Measurements from ENCODE around the gene SH3BGR. TPM values are rescaled to one million over a fixed set of nuclear protein-coding genes. Genes with fewer than 3 reads are reported as not detected.

SH3BGR gene
- total and polyA plus RNA-seq, 2 donors (not counting 3 experiments of a cell fraction or from before 2014, with no cell fraction given) = 1.1 TPM; not detected in 1

DNA sequence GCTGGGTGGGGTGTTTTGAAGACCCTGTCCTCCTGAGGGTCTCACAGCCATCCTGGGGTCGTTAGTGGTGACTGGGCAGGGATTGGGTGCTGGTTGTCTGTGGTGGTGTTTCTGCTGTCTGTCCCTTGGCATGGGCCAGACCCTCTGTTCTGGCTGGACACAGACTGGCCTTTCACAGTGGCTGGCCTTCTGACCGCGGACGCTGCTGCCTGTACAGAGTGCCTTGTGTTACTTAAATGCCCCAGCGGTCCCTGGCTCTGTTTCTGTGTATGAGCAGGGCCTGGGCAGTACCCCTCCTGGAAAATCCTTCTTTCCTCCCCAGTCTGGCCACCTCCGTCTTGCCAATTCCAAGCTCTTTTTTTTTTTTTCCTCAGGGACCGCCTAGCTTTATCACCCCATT is 50.9 kb downstream of the SH3BGR start:
- no peaks in the 10 kb centered on the region for H4K20me1 ChIP-seq (replicated peaks; ENCODE audit: control insufficient read depth, extremely low read depth, insufficient read depth, low read length)
- no peak overlapping the region for H3K9ac ChIP-seq (replicated peaks; ENCODE audit: extremely low read depth, insufficient read depth, low read length)
- ChIA-PET POLR2A (no interaction called here), CTCF (interaction anchor here (1.1 kb wide), 1 partner anchor 16 kb away, joined by 3 read pairs; no protein-coding TSS in a partner anchor)
- dilution Hi-C loops (cut with MboI; ENCODE audit: extremely low pct_ligation_motif_present, low sequenced_read_pairs) (loop anchor here (25.0 kb wide), 1 partner anchor 210 kb away; no protein-coding TSS in a partner anchor), intact Hi-C loops (cut with micrococcal nuclease) (no loop called here)
- H3K4me1 ChIP-seq (ENCODE audit: control insufficient read depth, extremely low read depth, insufficient read depth, low read length) = no peaks in the 10 kb centered on the region
- no TSS peak for BruUV-seq (replicated peaks)
- H3K27ac ChIP-seq (ENCODE audit: insufficient read depth, low read depth, low read length) = no peak overlapping the region
- FAIRE-seq (no peak), DNase-seq (ENCODE audit: low read depth, low spot score) (no peak)
- H3K9me3 ChIP-seq (replicated peaks; ENCODE audit: control insufficient read depth, insufficient read depth, low read length) = no peaks in the 10 kb centered on the region
- H3K4me2 ChIP-seq (ENCODE audit: insufficient read depth, low read length) = no peak overlapping the region
- H3K4me3 ChIP-seq (replicated peaks in 1 of 3; ENCODE audit: insufficient read depth in 1 of 3, low read depth in 1 of 3, low read length in 3 of 3) = no peak overlapping the region
- no peaks in the 10 kb centered on the region for H3K36me3 ChIP-seq (ENCODE audit: control insufficient read depth in 2 of 2, extremely low read depth in 1 of 2, insufficient read depth in 2 of 2, low read length in 2 of 2)
- H3K9me1 ChIP-seq (replicated peaks; ENCODE audit: control insufficient read depth, extremely low read depth, insufficient read depth, low read length) = no peaks in the 10 kb centered on the region
- no peaks in the 10 kb centered on the region for H3K27me3 ChIP-seq (ENCODE audit: control insufficient read depth in 2 of 2, insufficient read depth in 2 of 2, low read length in 2 of 2)
- no peaks in the 10 kb centered on the region for H3K79me2 ChIP-seq (ENCODE audit: control insufficient read depth, insufficient read depth, low read length)
- TF ChIP-seq GATA2 (IDR thresholded peaks at IDR 0.05; ENCODE audit: insufficient read depth, insufficient read length, low read depth, low read length) = no peak
- TF ChIP-seq POLR2A (IDR thresholded peaks at IDR 0.05; ENCODE audit: low read depth, low read length) = no peak
- TF ChIP-seq MYC (IDR thresholded peaks at IDR 0.05; ENCODE audit: low read depth, low read length) = no peak
- no peak for TF ChIP-seq EZH2 (IDR thresholded peaks at IDR 0.05; ENCODE audit: borderline replicate concordance, low read depth, low read length, severe bottlenecking)
- no peak for TF ChIP-seq POLR2AphosphoS5 (IDR thresholded peaks at IDR 0.05; ENCODE audit: insufficient read depth, low read depth, low read length)
- TF ChIP-seq, protein P1, sequence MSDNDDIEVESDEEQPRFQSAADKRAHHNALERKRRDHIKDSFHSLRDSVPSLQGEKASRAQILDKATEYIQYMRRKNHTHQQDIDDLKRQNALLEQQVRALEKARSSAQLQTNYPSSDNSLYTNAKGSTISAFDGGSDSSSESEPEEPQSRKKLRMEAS (IDR thresholded peaks at IDR 0.05; ENCODE audit: insufficient read depth, insufficient read length) = no peak
- no peak for TF ChIP-seq FOS (IDR thresholded peaks at IDR 0.05; ENCODE audit: borderline replicate concordance, insufficient read depth, low read length)
- TF ChIP-seq, protein P2, sequence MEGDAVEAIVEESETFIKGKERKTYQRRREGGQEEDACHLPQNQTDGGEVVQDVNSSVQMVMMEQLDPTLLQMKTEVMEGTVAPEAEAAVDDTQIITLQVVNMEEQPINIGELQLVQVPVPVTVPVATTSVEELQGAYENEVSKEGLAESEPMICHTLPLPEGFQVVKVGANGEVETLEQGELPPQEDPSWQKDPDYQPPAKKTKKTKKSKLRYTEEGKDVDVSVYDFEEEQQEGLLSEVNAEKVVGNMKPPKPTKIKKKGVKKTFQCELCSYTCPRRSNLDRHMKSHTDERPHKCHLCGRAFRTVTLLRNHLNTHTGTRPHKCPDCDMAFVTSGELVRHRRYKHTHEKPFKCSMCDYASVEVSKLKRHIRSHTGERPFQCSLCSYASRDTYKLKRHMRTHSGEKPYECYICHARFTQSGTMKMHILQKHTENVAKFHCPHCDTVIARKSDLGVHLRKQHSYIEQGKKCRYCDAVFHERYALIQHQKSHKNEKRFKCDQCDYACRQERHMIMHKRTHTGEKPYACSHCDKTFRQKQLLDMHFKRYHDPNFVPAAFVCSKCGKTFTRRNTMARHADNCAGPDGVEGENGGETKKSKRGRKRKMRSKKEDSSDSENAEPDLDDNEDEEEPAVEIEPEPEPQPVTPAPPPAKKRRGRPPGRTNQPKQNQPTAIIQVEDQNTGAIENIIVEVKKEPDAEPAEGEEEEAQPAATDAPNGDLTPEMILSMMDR (IDR thresholded peaks at IDR 0.05; ENCODE audit: extremely low read depth in 1 of 2, insufficient read depth in 1 of 2, low read depth in 1 of 2, low read length in 2 of 2) = no peak
- TF ChIP-seq JUN (IDR thresholded peaks at IDR 0.05; ENCODE audit: borderline replicate concordance, insufficient read depth, insufficient read length, low read depth) = no peak
- H2AFZ ChIP-seq (ENCODE audit: low read depth, low read length) = no peak overlapping the region

Data from endothelial cell of umbilical vein (primary cell).